ENCODE data around the gene ZNF366.

DNA sequence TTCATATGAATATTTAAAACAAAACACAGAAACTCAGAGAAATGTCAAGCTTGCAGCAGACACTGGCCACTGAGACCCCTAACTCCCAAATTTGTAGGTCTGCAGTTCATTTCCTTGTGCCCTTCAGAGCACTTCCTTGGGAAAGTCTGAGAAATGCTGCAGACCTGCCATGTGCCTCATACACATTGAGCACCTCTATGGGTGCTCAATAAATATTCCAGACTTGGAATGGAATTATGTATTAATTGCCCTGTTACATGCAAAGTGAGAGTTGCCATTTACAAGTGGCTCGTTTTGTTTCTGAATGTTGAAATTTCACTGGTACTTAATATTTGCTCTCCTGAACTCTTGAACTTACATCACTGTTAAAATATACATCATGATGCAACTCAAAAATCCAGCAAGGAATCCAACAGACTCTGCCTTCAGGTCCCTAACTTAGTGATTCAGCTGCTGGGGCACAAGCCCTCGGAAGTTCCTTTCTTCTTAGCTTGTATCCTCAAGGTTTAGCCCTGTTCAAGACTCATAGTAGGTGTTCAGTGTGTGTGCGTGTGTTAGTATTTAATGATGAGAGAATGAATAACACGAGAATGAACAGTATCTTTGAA is 96.4 kb downstream of the ZNF366 start:
- TF ChIP-seq, protein P1, sequence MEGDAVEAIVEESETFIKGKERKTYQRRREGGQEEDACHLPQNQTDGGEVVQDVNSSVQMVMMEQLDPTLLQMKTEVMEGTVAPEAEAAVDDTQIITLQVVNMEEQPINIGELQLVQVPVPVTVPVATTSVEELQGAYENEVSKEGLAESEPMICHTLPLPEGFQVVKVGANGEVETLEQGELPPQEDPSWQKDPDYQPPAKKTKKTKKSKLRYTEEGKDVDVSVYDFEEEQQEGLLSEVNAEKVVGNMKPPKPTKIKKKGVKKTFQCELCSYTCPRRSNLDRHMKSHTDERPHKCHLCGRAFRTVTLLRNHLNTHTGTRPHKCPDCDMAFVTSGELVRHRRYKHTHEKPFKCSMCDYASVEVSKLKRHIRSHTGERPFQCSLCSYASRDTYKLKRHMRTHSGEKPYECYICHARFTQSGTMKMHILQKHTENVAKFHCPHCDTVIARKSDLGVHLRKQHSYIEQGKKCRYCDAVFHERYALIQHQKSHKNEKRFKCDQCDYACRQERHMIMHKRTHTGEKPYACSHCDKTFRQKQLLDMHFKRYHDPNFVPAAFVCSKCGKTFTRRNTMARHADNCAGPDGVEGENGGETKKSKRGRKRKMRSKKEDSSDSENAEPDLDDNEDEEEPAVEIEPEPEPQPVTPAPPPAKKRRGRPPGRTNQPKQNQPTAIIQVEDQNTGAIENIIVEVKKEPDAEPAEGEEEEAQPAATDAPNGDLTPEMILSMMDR (IDR thresholded peaks at IDR 0.05 in 8 of 11, conservative IDR thresholded peaks at IDR 0.05 in 3 of 11), result no peak
- TF ChIP-seq POLR2AphosphoS5 (IDR thresholded peaks at IDR 0.05), result no peak
- no peak for TF ChIP-seq POLR2A (IDR thresholded peaks at IDR 0.05)
